Measurements from ENCODE around the gene SIK3. TPM values are rescaled to one million over a fixed set of nuclear protein-coding genes. Genes with fewer than 3 reads are reported as not detected.

Gene SIK3
- total and polyA plus RNA-seq, 2 experiments from 2014 or later, result 6.1 to 33.9 TPM

DNA sequence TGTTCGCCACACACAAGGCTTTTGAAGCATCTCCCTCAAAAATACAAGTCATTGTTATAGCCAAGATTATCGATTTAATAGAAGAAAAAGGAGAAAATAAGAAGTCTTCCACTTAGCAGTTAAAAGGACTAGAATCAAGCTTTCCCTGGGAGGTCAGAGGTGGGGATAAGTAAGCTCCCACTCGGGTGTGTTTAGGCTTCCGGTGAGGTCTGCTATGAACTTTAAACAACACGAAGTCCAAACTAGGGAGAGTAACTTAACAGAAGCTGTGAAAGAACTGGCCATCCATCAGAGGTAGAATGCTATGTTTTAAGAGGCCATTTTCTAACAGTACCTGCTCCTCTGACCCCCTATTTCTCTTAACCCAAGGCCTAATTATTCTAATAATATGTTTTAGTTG lies 169.4 kb downstream of the SIK3 start (continued):
- TF ChIP-seq, protein P1, sequence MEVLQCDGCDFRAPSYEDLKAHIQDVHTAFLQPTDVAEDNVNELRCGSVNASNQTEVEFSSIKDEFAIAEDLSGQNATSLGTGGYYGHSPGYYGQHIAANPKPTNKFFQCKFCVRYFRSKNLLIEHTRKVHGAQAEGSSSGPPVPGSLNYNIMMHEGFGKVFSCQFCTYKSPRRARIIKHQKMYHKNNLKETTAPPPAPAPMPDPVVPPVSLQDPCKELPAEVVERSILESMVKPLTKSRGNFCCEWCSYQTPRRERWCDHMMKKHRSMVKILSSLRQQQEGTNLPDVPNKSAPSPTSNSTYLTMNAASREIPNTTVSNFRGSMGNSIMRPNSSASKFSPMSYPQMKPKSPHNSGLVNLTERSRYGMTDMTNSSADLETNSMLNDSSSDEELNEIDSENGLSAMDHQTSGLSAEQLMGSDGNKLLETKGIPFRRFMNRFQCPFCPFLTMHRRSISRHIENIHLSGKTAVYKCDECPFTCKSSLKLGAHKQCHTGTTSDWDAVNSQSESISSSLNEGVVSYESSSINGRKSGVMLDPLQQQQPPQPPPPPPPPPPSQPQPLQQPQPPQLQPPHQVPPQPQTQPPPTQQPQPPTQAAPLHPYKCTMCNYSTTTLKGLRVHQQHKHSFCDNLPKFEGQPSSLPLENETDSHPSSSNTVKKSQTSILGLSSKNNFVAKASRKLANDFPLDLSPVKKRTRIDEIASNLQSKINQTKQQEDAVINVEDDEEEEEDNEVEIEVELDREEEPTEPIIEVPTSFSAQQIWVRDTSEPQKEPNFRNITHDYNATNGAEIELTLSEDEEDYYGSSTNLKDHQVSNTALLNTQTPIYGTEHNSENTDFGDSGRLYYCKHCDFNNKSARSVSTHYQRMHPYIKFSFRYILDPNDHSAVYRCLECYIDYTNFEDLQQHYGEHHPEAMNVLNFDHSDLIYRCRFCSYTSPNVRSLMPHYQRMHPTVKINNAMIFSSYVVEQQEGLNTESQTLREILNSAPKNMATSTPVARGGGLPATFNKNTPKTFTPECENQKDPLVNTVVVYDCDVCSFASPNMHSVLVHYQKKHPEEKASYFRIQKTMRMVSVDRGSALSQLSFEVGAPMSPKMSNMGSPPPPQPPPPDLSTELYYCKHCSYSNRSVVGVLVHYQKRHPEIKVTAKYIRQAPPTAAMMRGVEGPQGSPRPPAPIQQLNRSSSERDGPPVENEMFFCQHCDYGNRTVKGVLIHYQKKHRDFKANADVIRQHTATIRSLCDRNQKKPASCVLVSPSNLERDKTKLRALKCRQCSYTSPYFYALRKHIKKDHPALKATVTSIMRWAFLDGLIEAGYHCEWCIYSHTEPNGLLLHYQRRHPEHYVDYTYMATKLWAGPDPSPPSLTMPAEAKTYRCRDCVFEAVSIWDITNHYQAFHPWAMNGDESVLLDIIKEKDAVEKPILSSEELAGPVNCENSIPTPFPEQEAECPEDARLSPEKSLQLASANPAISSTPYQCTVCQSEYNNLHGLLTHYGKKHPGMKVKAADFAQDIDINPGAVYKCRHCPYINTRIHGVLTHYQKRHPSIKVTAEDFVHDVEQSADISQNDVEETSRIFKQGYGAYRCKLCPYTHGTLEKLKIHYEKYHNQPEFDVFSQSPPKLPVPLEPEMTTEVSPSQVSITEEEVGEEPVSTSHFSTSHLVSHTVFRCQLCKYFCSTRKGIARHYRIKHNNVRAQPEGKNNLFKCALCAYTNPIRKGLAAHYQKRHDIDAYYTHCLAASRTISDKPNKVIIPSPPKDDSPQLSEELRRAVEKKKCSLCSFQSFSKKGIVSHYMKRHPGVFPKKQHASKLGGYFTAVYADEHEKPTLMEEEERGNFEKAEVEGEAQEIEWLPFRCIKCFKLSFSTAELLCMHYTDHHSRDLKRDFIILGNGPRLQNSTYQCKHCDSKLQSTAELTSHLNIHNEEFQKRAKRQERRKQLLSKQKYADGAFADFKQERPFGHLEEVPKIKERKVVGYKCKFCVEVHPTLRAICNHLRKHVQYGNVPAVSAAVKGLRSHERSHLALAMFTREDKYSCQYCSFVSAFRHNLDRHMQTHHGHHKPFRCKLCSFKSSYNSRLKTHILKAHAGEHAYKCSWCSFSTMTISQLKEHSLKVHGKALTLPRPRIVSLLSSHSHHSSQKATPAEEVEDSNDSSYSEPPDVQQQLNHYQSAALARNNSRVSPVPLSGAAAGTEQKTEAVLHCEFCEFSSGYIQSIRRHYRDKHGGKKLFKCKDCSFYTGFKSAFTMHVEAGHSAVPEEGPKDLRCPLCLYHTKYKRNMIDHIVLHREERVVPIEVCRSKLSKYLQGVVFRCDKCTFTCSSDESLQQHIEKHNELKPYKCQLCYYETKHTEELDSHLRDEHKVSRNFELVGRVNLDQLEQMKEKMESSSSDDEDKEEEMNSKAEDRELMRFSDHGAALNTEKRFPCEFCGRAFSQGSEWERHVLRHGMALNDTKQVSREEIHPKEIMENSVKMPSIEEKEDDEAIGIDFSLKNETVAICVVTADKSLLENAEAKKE (CRISPR knock-in tag; IDR thresholded peaks at IDR 0.05), result no peak
- no peak for TF ChIP-seq CREB1 (CRISPR knock-in tag; IDR thresholded peaks at IDR 0.05; ENCODE audit: low read depth)
- TF ChIP-seq NANOG (IDR thresholded peaks at IDR 0.05; ENCODE audit: borderline replicate concordance), result no peak

DNA sequence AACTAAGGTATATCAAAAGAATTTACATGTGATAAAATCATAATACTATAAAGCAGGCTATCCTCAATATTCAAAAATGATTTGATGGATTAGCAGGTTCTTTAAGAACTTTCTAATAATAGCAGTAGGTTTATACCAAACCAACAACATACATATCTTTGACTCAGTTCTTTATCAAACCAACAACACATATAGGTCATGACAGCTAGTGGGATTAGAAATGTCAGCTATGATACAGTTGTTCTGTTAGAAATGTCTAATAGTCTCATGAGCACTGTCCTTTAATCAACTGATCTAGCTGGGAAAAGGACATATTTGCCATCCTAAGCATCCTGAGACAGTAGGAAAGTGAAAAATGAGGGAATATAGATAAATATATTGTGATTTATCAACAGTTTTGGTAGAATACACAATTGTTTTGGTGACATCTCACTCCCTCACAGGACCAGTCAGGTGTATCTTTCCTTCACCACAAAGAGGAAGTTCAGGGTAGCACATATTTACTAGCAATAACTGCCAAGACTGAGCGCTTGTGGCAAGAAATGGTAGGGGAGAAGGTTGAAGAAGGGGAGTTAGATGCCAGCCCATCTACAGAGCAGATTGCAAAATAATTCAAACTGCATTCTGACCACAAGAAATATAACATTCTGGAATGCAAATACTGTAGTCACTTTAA lies 170.0 kb downstream of the SIK3 start:
- Mint-ChIP-seq H3K27me3 (ENCODE audit: insufficient read depth, low read depth, poor library complexity) (peaks cover 3% of the 10 kb centered on the region), H3K4me3 (no peak overlapping the region), H3K27ac (no peak overlapping the region), H3K9me3 (no peaks in the 10 kb centered on the region), H3K4me1 (peaks cover 26% of the 10 kb centered on the region), H3K36me3 (ENCODE audit: low read depth) (peaks cover 13% of the 10 kb centered on the region; the same call in 2 of the 3 replicates)
- H4K20me1 ChIP-seq (replicated peaks; ENCODE audit: insufficient read depth), result peaks cover 6% of the 10 kb centered on the region; the same call in 1 of the 2 replicates
- DNase-seq (ENCODE audit: low spot score), result no peak
- no peak overlapping the region for H2AFZ ChIP-seq
- no peak overlapping the region for H3K27ac ChIP-seq (ENCODE audit: low read depth)
- H3K4me2 ChIP-seq, result no peak overlapping the region
- no peaks in the 10 kb centered on the region for H3K27me3 ChIP-seq (ENCODE audit: insufficient read depth)
- no peaks in the 10 kb centered on the region; the same call in none of the 2 replicates for H3K36me3 ChIP-seq (ENCODE audit: insufficient read depth)
- H3F3A ChIP-seq (replicated peaks; ENCODE audit: low read depth), result no peaks in the 10 kb centered on the region
- peaks cover 24% of the 10 kb centered on the region for H3K4me1 ChIP-seq (ENCODE audit: insufficient read depth)
- H3K79me2 ChIP-seq (replicated peaks; ENCODE audit: insufficient read depth), result no peaks in the 10 kb centered on the region
- ATAC-seq, result no peak
- no peaks in the 10 kb centered on the region for H3K9me2 ChIP-seq (ENCODE audit: insufficient read depth)
- H3K4me3 ChIP-seq, result no peak overlapping the region
- no peak for TF ChIP-seq CREB1 (CRISPR knock-in tag; IDR thresholded peaks at IDR 0.05; ENCODE audit: low read depth)
- no peak for TF ChIP-seq POLR2AphosphoS5 (IDR thresholded peaks at IDR 0.05; ENCODE audit: low read depth)
- TF ChIP-seq, protein P2, sequence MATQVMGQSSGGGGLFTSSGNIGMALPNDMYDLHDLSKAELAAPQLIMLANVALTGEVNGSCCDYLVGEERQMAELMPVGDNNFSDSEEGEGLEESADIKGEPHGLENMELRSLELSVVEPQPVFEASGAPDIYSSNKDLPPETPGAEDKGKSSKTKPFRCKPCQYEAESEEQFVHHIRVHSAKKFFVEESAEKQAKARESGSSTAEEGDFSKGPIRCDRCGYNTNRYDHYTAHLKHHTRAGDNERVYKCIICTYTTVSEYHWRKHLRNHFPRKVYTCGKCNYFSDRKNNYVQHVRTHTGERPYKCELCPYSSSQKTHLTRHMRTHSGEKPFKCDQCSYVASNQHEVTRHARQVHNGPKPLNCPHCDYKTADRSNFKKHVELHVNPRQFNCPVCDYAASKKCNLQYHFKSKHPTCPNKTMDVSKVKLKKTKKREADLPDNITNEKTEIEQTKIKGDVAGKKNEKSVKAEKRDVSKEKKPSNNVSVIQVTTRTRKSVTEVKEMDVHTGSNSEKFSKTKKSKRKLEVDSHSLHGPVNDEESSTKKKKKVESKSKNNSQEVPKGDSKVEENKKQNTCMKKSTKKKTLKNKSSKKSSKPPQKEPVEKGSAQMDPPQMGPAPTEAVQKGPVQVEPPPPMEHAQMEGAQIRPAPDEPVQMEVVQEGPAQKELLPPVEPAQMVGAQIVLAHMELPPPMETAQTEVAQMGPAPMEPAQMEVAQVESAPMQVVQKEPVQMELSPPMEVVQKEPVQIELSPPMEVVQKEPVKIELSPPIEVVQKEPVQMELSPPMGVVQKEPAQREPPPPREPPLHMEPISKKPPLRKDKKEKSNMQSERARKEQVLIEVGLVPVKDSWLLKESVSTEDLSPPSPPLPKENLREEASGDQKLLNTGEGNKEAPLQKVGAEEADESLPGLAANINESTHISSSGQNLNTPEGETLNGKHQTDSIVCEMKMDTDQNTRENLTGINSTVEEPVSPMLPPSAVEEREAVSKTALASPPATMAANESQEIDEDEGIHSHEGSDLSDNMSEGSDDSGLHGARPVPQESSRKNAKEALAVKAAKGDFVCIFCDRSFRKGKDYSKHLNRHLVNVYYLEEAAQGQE (IDR thresholded peaks at IDR 0.05; ENCODE audit: unreplicated experiment), result no peak
- TF ChIP-seq, protein P3, sequence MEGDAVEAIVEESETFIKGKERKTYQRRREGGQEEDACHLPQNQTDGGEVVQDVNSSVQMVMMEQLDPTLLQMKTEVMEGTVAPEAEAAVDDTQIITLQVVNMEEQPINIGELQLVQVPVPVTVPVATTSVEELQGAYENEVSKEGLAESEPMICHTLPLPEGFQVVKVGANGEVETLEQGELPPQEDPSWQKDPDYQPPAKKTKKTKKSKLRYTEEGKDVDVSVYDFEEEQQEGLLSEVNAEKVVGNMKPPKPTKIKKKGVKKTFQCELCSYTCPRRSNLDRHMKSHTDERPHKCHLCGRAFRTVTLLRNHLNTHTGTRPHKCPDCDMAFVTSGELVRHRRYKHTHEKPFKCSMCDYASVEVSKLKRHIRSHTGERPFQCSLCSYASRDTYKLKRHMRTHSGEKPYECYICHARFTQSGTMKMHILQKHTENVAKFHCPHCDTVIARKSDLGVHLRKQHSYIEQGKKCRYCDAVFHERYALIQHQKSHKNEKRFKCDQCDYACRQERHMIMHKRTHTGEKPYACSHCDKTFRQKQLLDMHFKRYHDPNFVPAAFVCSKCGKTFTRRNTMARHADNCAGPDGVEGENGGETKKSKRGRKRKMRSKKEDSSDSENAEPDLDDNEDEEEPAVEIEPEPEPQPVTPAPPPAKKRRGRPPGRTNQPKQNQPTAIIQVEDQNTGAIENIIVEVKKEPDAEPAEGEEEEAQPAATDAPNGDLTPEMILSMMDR (conservative IDR thresholded peaks at IDR 0.05; ENCODE audit: low read depth in 2 of 2), result no peak
- TF ChIP-seq NANOG (IDR thresholded peaks at IDR 0.05; ENCODE audit: borderline replicate concordance), result no peak
- TF ChIP-seq EZH2phosphoT487 (IDR thresholded peaks at IDR 0.05; ENCODE audit: unreplicated experiment), result no peak
- no peak for TF ChIP-seq ZNF331 (CRISPR knock-in tag; IDR thresholded peaks at IDR 0.05; ENCODE audit: low read depth)
- no peak for TF ChIP-seq ZNF114 (CRISPR knock-in tag; IDR thresholded peaks at IDR 0.05)
- no peak for TF ChIP-seq EZH2 (IDR thresholded peaks at IDR 0.05; ENCODE audit: low read depth, unreplicated experiment)
- no peak for TF ChIP-seq JUNB (IDR thresholded peaks at IDR 0.05; ENCODE audit: unreplicated experiment)
- no peak for TF ChIP-seq STAT1 (IDR thresholded peaks at IDR 0.05; ENCODE audit: unreplicated experiment)

Measured in GM23338 (cell line).